NCI-H187 (cell line): ENCODE results near the gene BIRC3.

Experiments
- DNase-seq, 2 experiments: peaks; one replicate each; lab custom pipeline; 2025; lab: John Stamatoyannopoulos, UW

BIRC3 gene

DNA sequence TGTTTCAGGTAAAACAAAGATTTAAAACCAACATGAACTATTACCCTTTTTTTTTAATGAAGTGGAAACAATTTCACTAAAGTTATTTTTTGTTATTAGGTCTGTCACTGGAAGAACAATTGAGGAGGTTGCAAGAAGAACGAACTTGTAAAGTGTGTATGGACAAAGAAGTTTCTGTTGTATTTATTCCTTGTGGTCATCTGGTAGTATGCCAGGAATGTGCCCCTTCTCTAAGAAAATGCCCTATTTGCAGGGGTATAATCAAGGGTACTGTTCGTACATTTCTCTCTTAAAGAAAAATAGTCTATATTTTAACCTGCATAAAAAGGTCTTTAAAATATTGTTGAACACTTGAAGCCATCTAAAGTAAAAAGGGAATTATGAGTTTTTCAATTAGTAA, 60.6 kb downstream of the BIRC3 start:
- DNase-seq = no peak

DNA sequence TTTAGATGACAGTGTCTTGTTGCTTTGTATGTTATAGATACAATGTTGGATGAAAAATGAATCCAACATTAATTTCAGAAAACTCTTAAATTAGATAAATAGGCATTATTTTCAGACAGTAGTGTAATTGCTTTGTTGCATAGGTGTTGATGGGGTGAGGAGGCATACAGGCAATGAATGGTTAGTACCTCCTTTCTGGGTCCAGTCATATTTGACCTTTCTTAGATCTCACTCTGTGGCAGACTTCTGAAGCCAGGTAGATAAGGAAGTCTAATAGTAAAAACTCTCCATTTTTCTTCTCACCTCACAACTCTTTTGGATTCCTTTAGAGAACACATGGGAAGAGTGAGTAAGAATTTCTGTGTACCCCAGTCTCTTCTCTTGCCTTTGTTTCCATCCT, 61.5 kb downstream of the BIRC3 start:
- no peak for DNase-seq

DNA sequence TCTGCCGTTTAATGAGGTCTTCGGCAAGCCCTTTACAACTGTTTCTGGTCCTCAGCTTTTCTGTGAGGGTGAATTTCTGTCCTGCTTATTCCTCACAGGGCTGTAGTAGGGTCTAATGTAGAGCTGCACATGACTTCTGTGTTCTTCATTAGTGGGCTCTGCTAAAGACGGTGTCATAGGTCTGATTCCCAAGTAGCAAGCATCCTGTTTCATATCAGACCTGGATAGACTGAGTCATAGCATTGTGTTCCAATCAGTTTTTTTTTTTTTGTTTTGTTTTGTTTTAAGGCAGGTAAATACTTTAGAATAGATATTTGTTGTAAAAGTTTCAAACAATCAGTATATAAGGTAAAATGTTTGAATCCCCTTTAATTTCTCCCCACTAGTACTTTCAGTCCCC, 65.1 kb downstream of the BIRC3 start:
- no peak for DNase-seq

DNA sequence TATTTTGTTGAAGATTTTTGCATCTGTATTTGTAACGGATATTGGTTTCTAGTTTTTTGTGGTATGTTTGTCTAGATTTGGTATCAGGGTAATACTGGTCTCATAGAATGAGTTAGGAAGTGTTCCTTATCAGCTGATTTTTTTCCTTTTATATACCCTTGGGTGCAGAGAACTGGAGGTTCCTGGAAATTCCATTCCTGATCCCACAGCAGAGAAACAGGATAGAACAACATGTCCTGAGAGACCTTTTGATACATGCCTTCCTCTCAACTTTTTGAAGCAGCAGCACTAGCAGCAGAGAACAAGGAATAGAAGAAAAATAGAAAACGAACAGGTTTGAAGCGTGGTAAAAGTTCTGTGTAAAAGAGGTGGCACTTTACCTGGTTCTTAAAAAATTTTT, 66.6 kb downstream of the BIRC3 start:
- no peak for DNase-seq

DNA sequence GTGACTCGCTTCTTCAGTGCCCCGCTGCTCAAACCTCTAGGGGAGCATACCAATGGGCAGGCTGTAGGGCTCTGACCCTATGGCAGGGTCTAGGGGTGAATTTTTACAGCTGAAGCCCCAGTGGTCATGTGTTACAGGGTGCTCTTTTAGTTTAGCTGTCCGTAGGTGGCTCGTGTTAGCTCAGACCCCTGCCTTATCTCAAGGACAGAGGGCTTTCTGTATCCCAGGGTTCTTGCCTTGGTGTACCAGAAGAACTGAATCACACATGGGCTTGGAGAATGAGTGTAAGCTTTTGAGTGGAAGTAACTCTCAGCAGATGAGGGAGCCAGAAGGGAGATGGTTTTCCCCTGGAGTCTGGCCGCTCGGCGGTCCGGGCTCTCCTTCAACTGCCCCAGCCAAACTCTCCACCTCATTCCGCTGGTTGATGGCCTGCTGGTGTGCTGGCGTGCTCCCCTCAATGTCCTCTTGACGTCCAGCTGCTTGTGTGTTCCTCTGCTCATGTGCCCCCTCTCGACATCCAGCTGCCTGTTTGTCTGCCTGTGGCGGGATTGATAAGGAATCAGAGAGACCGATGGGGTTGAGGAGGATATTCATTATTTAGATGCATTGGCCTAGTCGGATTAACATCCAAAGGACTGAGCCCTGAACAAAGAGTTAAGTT, 67.3 kb downstream of the BIRC3 start:
- DNase-seq = no peak

DNA sequence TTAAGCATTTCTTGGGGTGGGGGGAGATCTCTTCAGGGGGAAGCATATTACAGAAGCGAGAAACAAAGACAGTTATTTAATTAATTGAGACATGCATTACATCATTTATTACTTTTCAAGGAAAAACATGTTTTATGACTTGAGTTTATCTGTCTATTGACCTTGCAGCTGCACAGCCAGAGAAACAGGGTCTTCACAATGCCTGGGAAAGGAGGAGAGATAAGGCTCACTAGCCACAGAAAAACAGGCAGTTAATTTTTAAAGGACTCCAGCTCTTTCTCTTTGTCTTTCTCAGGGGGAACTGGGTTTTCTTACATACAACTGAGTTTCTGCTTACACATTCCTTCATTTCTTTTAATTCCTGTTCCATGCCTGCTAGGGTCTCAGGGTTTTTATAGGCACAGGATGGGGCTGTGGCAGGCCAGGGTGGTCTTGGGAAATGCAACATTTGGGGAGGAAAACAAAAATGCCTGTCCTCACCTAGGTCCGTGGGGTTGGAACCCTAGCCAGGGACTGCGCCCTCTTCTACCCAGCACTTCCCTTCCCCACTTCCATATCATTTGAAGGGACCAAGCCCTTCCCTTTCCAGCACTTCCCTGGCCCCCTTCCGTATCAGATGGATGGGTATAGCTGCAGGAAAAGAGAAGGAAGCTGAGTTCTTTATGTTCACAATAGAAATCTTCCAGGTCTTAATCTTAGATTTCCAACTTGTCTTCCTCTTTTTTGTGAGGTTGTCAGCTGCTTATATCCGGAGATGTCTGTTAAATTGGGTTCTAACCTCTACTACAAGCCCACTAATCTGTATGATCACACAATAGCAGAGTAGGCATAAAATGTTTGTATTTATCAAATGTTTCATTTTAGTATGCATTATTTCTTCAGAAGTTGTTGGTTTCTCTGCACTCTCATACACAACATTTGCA, 68.1 kb downstream of the BIRC3 start:
- DNase-seq = no peak

DNA sequence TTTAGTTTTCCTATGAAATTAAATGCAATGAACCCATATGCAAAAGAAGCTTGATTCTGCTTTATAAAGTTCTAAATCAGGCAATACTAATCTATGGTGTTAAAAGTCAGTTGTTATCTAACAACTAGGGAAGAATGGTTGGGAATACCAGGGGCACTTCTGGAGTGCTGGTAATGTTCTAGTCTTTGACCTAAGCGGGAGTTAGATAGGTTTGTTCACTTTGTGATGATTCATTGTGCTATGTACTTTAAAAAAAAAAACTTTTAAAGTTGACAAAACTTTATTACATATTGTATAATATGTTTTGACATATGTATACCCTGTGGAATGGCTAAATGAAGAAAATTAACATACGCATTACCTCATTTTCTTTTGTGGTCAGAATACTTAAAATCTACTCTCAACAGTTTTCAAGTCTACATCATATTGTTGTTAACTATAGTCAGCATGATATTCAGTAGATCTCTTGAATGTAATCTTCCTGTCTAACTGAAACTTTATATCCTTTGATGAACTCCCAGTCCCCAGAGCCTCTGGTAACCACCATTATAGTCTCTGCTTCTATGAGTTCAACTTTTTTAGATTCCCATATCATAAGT, 69.0 kb downstream of the BIRC3 start:
- DNase-seq = no peak

DNA sequence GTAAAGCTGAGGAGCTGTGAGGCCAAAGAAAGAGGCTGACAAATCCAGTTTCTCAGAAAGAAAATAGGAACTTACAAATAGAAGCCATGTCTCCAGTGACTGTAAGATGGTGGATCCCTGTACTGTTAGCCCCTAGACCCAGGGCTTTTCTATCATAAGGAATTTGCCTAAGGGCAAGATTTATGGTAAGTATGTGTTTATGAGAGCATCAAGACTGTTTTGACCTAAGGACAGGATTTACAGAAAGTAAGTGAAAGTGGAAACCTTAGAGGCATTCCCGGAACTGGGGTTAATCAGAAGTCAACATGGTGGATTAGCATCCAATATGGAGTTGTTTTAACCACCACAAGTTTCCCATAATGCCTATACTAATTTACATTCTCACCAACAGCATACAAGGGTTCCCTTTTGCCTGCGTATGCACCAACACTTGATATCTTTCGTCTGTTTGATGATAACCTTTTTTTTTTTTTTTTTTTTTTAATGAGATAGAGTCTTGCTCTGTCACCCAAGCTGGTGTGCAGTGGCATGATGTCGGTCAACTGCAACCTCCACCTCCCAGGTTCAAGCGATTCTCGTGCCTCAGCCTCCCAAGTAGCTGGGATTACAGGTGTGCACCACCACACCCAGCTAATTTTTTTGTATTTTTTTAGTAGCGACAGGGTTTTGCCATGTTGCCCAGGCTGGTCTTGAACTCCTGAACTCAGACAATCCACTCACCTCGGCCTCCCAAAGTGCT, 69.9 kb downstream of the BIRC3 start:
- no peak for DNase-seq
